HG02938 (cell line): ENCODE data around the gene MRPL49.
"Not testable (repeated sequence)": the region's sequence is repeated elsewhere in the genome, so short reads cannot be mapped to it uniquely, and the experiment has no call there.

Experiments used
- ATAC-seq: cut with Tn5 transposase; IDR thresholded peaks from one replicate; pipeline ENCODE4 v1.9.1; 2021; ENCODE audit warnings: mild to moderate bottlenecking, moderate library complexity; ENCODE audit not compliant: unreplicated experiment

MRPL49 gene

GRCh38 chr11:65163684-65164083, 41.6 kb downstream of the MRPL49 start:
- no peak for ATAC-seq

- no peak for ATAC-seq
Measured at GRCh38 chr11:65165410-65166317, 43.5 kb downstream of the MRPL49 start.

DNA sequence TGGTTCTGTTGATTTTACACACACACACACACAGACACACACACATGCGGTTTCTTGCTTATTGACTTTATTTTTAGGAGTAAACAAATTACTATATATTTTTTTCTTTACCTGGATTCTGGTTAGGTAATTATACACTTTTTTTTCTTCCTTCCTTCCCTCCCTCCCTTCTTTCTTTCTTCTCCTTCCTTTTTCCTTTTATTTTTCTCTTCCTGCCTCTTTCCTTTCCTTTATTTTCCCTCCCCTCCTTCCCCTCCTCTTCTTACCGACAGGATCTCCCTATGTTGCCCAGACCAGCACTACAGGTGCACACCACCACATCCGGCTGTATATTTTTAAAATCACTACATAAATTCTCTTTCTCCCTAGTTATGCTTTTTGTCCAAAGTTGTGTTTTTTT, 44.8 kb downstream of the MRPL49 start:
- no peak for ATAC-seq

- no peak for ATAC-seq
Measured at GRCh38 chr11:65167656-65168055, 45.5 kb downstream of the MRPL49 start.

- ATAC-seq: no peak
Measured at GRCh38 chr11:65169164-65169641, 47.1 kb downstream of the MRPL49 start.

GRCh38 chr11:65170058-65170534, 48.0 kb downstream of the MRPL49 start, which contains the start of gene SPDYC:
SPDYC (plus strand) TSS chr11:65170233; CDS start chr11:65171358, 1,125 bp downstream.
- no peak for ATAC-seq

- no peak for ATAC-seq
Measured at GRCh38 chr11:65172600-65172999, 50.5 kb downstream of the MRPL49 start.

- not testable (repeated sequence) for ATAC-seq
Measured at GRCh38 chr11:65174571-65175010, 52.5 kb downstream of the MRPL49 start.
